Measurements from ENCODE around the gene MCC.

DNA sequence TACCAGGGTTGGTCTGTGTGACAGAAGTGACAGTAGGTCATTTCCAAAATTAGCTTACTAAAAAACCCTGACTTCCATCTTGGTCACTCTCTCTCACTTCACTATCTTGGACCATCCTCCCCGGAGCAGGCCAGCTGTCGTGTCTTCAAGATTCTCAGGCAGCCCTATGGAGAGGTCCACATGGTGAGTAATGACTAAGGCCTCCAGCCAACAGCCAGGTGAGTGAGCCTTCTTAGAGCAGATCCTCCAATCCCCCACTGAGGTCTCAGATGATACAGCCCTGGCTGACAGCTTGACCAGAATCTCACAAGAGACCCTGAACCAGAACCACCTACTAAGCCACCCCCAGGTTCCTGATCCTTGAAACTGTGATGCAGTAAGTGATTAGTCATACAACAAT lies 419.7 kb downstream of the MCC start:
- no peak for TF ChIP-seq POLR2A (IDR thresholded peaks at IDR 0.05; ENCODE audit: low read length)
- no peak for TF ChIP-seq GATA1 (IDR thresholded peaks at IDR 0.05; ENCODE audit: low read depth, low read length)

Data from erythroblast (primary cell).